GM21447 (cell line): ENCODE data around the gene HOXA3.

Experiments
- ATAC-seq: cut with Tn5 transposase; IDR thresholded peaks from one replicate; pipeline ENCODE4 v1.9.1; 2021; ENCODE audit not compliant: unreplicated experiment

Gene HOXA3

GRCh38 chr7:27116962-27117886, 35.2 kb downstream of the HOXA3 start:
- no peak for ATAC-seq

GRCh38 chr7:27116031-27116961, 36.1 kb downstream of the HOXA3 start:
- ATAC-seq = no peak

DNA sequence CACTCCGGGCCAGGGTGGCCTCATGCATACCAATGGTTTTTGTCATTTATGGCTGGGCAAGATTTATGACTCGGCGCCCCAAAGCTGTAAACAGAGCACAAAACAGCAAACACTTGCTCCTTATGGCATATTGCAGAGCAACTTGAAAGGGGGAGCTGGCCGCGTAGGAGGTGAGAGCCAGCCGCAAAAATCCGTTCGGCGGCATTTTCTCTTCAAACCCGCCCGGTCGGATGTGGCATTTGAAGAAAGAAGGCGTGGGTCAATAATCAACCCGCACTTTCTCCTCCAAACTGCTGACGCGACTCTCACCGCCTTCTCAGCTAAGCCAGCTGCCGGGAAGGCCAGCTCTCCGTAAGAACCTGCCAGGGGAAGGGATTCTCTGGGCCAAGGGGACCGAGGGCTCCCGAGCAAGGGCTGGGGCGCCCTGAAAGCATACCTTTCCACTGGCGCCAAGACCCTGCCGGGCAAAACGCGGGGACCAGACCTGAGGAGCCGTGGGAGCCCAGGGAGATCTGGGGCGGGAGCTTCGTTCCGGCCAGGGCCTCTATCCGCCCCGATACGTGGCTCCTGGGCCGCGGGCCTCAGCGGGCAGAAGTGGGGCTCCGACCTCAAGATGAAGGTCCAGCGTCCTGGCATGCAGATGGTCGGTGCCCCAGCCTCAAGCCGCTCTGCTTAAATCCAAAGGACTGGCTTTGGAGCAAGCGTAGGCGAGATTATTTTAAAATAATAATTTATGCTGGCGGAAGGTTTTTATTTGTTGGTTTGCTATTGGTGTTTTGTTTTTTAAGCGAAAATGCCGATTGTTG, 37.0 kb downstream of the HOXA3 start:
- ATAC-seq = no peak

- ATAC-seq = no peak
Measured at GRCh38 chr7:27114881-27115220, 37.5 kb downstream of the HOXA3 start.

DNA sequence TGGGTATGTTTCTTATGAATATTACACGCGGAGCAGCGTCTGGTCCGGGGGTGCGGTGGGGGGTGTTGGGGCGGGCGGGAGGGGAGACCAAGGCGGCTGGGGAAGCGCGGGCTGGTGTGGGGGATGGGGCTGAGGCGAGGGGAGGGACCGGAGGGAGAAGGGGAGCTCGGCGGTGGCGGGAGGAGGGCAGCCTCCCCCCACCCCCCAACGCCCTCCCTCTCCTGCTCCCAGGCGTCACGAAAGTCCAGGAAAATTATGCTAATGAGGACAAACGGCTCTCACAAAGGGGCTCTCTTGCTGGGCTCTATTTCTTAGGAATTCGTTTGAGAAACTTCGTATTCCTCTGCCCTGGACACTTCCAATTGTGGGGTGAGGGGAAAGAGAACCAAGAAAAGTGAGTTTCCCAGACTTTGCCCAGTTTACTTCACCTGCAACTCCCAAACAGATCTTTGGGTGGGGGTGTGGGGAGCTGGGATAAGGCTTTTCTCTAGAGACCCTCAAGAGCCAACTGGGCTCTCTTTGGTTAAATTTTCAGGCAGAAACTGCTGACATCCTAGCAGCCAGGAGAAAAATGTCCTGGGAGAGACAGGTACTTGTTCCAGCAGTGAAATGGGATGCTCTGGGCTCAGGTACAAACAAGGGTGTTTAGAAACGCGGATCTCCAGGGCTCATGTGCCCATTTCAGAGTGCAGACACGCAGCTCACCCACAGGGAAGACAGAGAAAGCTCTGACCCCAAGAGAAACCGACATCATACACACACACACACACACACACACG, 38.2 kb downstream of the HOXA3 start:
- ATAC-seq = no peak

- no peak for ATAC-seq
Measured at GRCh38 chr7:27112955-27113949, 39.1 kb downstream of the HOXA3 start.

- ATAC-seq = no peak
Measured at GRCh38 chr7:27112361-27112760, 40.0 kb downstream of the HOXA3 start.

GRCh38 chr7:27111751-27112277, 40.6 kb downstream of the HOXA3 start:
- ATAC-seq = no peak

DNA sequence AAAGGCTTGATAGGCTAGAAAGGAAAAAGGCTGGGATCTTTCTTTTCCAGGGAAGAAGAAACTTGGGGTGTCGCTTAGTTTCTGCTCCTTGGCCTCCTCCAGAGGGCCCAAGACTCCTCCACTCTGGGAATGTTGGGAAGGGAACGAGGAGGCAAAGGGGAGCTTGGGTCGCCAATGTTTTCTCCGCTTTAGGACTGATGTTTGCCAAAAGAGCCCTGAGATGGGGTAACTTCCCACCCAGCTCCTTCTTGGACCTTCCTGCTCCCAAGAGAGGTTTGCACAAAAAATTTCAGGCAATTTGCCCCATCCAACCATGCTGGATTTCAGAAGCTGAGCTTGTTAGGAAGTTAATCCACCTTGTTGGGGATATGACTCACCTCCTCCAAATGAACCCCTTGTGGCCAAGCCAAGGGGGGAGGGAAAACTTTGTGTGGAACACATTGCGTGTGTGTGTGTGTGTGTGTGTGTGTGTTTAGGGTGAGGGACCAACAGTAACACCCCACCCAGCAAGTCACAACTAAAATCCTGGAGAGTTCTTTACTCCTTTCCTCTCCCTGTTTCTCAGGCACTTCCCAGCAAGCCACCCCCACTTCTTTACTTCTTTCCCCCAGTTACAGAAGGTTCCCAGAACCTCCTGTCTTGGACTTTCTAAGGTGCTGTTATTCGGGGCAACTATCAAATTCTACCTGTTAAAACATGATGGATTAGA, 41.2 kb downstream of the HOXA3 start:
- ATAC-seq = no peak

DNA sequence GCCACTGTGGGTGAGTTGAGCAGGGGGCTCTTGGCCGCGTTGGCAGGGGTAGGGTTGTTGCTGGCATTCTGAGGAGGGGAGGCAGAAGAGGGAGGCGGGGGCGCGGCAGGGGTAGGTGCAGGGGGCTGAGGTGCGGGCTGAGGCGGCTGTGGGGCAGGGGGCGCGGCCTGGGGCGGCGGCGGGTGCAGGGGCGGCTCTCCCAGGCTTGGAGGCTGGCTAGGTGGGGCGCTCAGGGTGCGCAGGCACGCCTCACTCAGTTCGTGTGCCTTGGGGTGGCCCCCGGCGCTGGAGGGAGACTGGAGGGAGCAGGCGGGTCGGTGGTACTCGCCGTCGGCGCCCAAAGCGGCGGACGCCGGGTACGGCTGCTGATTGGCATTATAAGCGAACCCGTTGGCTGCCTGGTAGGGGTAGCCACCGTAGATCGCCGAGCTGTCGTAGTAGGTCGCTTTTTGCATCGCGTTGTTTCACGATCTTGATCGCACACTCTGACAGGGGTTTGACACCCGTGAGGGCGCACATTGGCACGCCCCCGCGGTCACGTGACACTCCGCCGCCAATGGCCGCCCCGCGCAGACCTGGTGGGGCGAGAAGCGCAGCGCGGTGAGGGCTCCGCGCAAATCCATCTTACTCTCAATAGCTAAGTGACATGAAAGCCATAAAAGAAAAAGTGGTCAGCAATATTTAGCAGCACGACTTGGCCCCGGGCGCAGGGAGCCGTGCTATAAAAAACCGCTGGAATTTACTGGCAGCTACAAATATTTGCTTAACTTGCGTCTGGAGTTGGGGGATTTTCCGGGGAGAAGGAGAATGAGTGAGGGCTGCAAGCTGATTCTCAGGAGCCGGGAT, 42.0 kb downstream of the HOXA3 start:
- no peak for ATAC-seq

DNA sequence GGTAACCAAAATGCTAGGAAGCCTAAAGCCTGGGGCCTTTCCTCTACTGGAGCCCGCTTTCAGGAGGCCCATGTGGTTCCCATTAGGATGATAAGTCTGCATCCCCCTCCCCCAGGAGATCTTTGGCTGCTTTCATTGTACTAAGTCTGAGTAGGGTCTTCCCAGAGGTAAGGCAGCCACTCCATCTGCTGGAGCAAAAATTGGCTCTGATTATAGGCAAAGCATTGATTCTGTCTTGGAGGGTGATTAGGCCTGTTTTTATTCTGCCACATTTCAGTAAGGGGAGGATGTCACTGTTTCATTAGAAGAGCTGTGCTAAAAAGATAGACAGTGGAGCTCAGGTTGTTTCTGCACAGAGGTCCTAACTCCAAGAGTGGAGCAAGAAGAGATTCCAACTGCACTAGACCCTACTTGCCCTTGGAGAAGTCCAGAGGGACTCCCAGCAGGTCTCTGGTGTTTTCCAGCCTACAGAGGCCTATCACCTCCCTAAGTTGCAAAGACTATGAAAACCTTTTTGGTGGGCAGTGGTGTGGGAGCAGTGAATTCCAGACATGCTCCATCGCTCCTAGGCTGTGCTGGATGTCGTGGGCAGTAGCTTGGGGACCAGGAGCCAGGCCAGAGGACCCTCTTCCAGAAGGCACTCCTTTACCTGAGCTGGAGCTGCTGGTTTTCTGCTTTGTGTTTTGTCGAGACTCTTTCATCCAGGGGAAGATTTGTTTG, 42.8 kb downstream of the HOXA3 start:
- ATAC-seq = no peak

DNA sequence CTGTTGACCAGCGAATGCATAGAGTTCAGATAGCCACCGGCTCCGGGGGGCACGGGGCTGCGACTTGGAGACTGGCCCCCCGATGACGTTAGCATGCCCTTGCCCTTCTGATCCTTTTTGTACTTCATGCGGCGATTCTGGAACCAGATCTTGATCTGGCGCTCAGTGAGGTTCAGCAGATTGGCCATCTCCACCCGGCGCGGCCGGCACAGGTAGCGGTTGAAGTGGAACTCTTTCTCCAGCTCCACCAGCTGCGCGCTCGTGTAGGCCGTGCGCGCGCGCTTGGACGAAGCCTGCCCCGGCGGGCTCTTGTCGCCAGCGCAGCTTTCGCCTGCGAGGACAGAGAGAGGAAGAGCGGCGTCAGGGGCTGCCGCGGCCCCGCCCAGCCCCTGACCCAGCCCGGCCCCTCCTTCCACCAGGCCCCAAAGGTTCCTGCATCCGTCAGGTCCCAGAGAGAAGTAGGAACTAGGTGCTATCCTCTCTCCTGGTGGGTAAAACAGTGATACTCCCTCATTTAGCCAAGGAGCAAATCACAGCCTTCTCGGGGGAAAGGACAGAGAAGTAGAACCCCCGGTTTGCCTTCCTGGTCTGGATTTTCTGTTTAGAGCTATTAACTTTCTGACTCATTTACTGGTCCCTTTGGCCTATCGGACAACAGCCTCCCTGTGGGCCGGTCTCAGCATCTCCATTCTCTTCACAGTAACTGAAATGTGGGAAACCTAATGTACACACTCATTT, 43.8 kb downstream of the HOXA3 start:
- ATAC-seq = no peak

GRCh38 chr7:27107391-27108381, 44.7 kb downstream of the HOXA3 start:
- no peak for ATAC-seq

DNA sequence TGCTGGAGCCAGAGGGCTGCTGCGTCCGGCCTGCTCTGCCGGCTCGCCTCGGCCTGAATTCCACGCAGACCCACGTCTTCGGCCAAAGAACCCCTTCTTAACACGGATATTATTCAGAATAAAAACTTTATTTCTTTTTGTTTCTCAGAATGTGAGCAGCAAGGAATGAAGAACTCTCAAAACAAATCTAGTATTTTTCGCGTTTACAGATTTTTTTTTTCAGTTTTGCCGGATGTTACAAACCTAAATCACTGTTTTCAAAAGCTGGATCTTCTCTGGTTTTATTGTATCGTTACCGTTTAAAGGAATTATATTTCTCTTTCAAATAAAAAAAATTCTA, 45.5 kb downstream of the HOXA3 start:
- no peak for ATAC-seq
